ENCODE measurements around the gene KRT16. TPM values are rescaled to one million over a fixed set of nuclear protein-coding genes. Genes with fewer than 3 reads are reported as not detected.
"Not testable (repeated sequence)": the region's sequence is repeated elsewhere in the genome, so short reads cannot be mapped to it uniquely, and the experiment has no call there.

KRT16 gene
- total RNA-seq, 1 experiment from 2014 or later, result 0.61 TPM

DNA sequence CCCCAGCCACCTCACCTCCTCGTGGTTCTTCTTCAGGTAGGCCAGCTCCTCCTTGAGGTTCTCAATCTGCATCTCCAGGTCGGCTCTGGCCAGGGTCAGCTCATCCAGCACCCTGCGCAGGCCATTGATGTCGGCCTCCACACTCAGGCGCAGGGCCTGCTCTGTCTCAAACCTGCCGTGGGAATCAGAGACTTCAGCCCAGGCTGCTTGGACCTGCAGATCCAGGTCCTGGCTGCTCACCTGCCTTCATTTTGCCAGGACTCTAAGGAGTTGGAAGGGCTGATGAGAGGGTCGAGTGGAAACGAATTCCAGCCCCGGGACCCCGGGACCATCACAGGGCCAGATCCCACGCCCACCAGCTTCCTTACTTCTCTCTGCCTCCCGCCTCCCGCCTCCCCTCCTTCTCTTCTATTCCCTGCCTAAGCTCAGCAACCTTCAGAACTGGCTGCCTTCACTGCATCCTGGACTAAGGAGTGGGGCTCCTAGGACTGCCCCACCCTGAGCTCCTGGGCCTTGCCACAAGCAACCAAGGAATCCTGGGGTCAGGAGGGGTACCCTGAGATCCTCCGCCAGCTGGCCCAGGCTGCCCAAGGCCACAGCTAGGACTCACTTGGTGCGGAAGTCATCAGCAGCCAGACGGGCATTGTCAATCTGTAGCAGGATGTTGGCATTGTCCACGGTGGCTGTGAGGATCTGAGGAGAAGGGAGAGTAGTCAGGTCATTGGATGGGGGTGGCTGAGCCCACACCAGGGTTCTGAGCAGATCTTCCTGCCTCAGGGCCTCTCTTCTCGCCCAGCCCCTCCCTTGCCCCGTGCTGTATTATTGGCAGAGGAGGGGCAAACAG, 10.0 kb upstream of the KRT16 start:
- DNase-seq (ENCODE audit: low read depth, low spot score); H3K4me2 ChIP-seq (ENCODE audit: low read length); H3K9me2 ChIP-seq (ENCODE audit: insufficient read depth); RAD21 ChIA-PET (ENCODE audit: low non-redundant PET in 1 of 2, low total read pairs in 2 of 2, uncharacterized antibody in 2 of 2, unreplicated experiment in 2 of 2); H4K20me1 ChIP-seq (ENCODE audit: insufficient read depth); ATAC-seq; H3K4me3 ChIP-seq (replicated peaks in 1 of 2; ENCODE audit: low read depth in 1 of 2, low read length in 2 of 2); BruUV-seq (replicated peaks); H2AFZ ChIP-seq (ENCODE audit: low read depth, low read length, poor library complexity, severe bottlenecking); CTCF ChIA-PET; H3K36me3 ChIP-seq (ENCODE audit: control insufficient read depth in 1 of 2, insufficient read depth in 2 of 2, low read length in 2 of 2); intact Hi-C loops (cut with micrococcal nuclease); H3K9ac ChIP-seq (ENCODE audit: low read length); H3K27ac ChIP-seq (ENCODE audit: low read depth, low read length); H3K27me3 ChIP-seq (ENCODE audit: insufficient read depth, low read length); H3K79me2 ChIP-seq (ENCODE audit: insufficient read depth, low read length); H3K9me3 ChIP-seq (ENCODE audit: control insufficient read depth in 1 of 2, insufficient read depth in 1 of 2, low read depth in 1 of 2, low read length in 2 of 2); POLR2A ChIA-PET: not testable (repeated sequence)
- peaks cover 0 to 10% of the 10 kb centered on the region in 2 experiments; a peak in 2 of 4 replicates for H3K4me1 ChIP-seq (ENCODE audit: control insufficient read depth in 1 of 2, insufficient read depth in 2 of 2, low read length in 2 of 2)

DNA sequence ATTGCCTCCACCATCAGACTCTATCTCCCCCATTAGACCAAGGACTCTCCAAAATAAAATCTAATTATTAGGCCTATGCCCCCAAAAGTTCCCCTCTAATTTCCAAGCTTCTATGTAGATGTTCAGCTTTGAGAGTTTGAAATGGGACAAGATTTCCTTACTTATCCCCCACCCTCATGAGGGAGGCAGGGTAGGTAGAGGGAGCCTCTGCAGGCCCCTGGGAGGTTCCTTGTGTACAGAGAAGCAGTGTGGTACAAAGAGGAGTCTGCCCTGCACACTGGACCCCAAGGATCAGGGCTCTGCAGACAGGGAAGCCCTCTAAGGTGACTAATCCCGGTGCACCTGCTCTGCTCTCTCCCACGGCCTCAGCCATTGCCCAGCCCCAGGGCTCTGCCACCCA, 9.3 kb upstream of the KRT16 start:
- H3K79me2 ChIP-seq (ENCODE audit: insufficient read depth, low read length), result no peaks in the 10 kb centered on the region
- no TSS peak for BruUV-seq (replicated peaks)
- H3K27me3 ChIP-seq (ENCODE audit: insufficient read depth, low read length), result no peaks in the 10 kb centered on the region
- DNase-seq (ENCODE audit: low read depth, low spot score) (no peak), ATAC-seq (no peak)
- no peaks in the 10 kb centered on the region for H3K36me3 ChIP-seq (ENCODE audit: control insufficient read depth in 1 of 2, insufficient read depth in 2 of 2, low read length in 2 of 2)
- ChIA-PET CTCF (no interaction called here), RAD21 (ENCODE audit: low non-redundant PET in 1 of 2, low total read pairs in 2 of 2, uncharacterized antibody in 2 of 2, unreplicated experiment in 2 of 2) (no interaction called here), POLR2A (no interaction called here)
- H3K4me1 ChIP-seq (ENCODE audit: control insufficient read depth in 1 of 2, insufficient read depth in 2 of 2, low read length in 2 of 2), result peaks cover 0 to 10% of the 10 kb centered on the region in 2 experiments; a peak in 2 of 4 replicates
- no peaks in the 10 kb centered on the region for H3K9me2 ChIP-seq (ENCODE audit: insufficient read depth)
- H3K4me3 ChIP-seq (replicated peaks in 1 of 2; ENCODE audit: low read depth in 1 of 2, low read length in 2 of 2), result no peak overlapping the region
- H3K27ac ChIP-seq (ENCODE audit: low read depth, low read length), result no peak overlapping the region
- no peak overlapping the region for H2AFZ ChIP-seq (ENCODE audit: low read depth, low read length, poor library complexity, severe bottlenecking)
- H3K4me2 ChIP-seq (ENCODE audit: low read length), result no peak overlapping the region
- intact Hi-C loops (cut with micrococcal nuclease), result no loop called here
- H4K20me1 ChIP-seq (ENCODE audit: insufficient read depth), result no peaks in the 10 kb centered on the region
- H3K9me3 ChIP-seq (ENCODE audit: control insufficient read depth in 1 of 2, insufficient read depth in 1 of 2, low read depth in 1 of 2, low read length in 2 of 2), result no peaks in the 10 kb centered on the region
- no peak overlapping the region for H3K9ac ChIP-seq (ENCODE audit: low read length)
- TF ChIP-seq, protein P1, sequence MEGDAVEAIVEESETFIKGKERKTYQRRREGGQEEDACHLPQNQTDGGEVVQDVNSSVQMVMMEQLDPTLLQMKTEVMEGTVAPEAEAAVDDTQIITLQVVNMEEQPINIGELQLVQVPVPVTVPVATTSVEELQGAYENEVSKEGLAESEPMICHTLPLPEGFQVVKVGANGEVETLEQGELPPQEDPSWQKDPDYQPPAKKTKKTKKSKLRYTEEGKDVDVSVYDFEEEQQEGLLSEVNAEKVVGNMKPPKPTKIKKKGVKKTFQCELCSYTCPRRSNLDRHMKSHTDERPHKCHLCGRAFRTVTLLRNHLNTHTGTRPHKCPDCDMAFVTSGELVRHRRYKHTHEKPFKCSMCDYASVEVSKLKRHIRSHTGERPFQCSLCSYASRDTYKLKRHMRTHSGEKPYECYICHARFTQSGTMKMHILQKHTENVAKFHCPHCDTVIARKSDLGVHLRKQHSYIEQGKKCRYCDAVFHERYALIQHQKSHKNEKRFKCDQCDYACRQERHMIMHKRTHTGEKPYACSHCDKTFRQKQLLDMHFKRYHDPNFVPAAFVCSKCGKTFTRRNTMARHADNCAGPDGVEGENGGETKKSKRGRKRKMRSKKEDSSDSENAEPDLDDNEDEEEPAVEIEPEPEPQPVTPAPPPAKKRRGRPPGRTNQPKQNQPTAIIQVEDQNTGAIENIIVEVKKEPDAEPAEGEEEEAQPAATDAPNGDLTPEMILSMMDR (IDR thresholded peaks at IDR 0.05 in 2 of 3, conservative IDR thresholded peaks at IDR 0.05 in 1 of 3; ENCODE audit: borderline replicate concordance in 1 of 3, insufficient read depth in 1 of 3, low read depth in 2 of 3, low read length in 2 of 3), result no peak
- TF ChIP-seq SP1 (IDR thresholded peaks at IDR 0.05; ENCODE audit: low read depth), result no peak
- TF ChIP-seq SRF (IDR thresholded peaks at IDR 0.05; ENCODE audit: low read depth), result no peak
- no peak for TF ChIP-seq EGR1 (IDR thresholded peaks at IDR 0.05; ENCODE audit: low read depth)
- no peak for TF ChIP-seq YY1 (IDR thresholded peaks at IDR 0.05; ENCODE audit: extremely low read depth, insufficient replicate concordance, low read depth, low read length)
- no peak for TF ChIP-seq JUND (IDR thresholded peaks at IDR 0.05)
- no peak for TF ChIP-seq CEBPB (IDR thresholded peaks at IDR 0.05; ENCODE audit: low read depth)
- no peak for TF ChIP-seq ZNF274 (IDR thresholded peaks at IDR 0.05; ENCODE audit: low read depth, low read length)
- TF ChIP-seq, protein P2, sequence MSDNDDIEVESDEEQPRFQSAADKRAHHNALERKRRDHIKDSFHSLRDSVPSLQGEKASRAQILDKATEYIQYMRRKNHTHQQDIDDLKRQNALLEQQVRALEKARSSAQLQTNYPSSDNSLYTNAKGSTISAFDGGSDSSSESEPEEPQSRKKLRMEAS (IDR thresholded peaks at IDR 0.05), result no peak
- TF ChIP-seq, protein P3, sequence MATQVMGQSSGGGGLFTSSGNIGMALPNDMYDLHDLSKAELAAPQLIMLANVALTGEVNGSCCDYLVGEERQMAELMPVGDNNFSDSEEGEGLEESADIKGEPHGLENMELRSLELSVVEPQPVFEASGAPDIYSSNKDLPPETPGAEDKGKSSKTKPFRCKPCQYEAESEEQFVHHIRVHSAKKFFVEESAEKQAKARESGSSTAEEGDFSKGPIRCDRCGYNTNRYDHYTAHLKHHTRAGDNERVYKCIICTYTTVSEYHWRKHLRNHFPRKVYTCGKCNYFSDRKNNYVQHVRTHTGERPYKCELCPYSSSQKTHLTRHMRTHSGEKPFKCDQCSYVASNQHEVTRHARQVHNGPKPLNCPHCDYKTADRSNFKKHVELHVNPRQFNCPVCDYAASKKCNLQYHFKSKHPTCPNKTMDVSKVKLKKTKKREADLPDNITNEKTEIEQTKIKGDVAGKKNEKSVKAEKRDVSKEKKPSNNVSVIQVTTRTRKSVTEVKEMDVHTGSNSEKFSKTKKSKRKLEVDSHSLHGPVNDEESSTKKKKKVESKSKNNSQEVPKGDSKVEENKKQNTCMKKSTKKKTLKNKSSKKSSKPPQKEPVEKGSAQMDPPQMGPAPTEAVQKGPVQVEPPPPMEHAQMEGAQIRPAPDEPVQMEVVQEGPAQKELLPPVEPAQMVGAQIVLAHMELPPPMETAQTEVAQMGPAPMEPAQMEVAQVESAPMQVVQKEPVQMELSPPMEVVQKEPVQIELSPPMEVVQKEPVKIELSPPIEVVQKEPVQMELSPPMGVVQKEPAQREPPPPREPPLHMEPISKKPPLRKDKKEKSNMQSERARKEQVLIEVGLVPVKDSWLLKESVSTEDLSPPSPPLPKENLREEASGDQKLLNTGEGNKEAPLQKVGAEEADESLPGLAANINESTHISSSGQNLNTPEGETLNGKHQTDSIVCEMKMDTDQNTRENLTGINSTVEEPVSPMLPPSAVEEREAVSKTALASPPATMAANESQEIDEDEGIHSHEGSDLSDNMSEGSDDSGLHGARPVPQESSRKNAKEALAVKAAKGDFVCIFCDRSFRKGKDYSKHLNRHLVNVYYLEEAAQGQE (IDR thresholded peaks at IDR 0.05; ENCODE audit: low read depth), result no peak
- no peak for TF ChIP-seq POLR2AphosphoS5 (IDR thresholded peaks at IDR 0.05; ENCODE audit: low read depth, low read length)
- TF ChIP-seq SIN3A (IDR thresholded peaks at IDR 0.05; ENCODE audit: low read depth), result no peak
- no peak for TF ChIP-seq ELF1 (IDR thresholded peaks at IDR 0.05; ENCODE audit: borderline replicate concordance, low read depth)
- no peak for TF ChIP-seq POLR2A (IDR thresholded peaks at IDR 0.05; ENCODE audit: borderline replicate concordance, extremely low read depth, insufficient read depth, insufficient read length)
- no peak for TF ChIP-seq RAD21 (IDR thresholded peaks at IDR 0.05; ENCODE audit: low read depth)
